HG02642 (cell line): ENCODE results near the gene STOX2.

Experiments used
- ATAC-seq: cut with Tn5 transposase; IDR thresholded peaks from one replicate; pipeline ENCODE4 v1.9.1; 2021; ENCODE audit warnings: mild to moderate bottlenecking; ENCODE audit not compliant: unreplicated experiment, poor library complexity

The STOX2 gene

GRCh38 chr4:183977707-183978106 lies 72.6 kb downstream of the STOX2 start:
- no peak for ATAC-seq

GRCh38 chr4:183984566-183984965 lies 79.5 kb downstream of the STOX2 start:
- ATAC-seq = no peak

- ATAC-seq = no peak
Measured at GRCh38 chr4:183985786-183986185, 80.7 kb downstream of the STOX2 start.

- no peak for ATAC-seq
Measured at GRCh38 chr4:183986291-183986970, 81.3 kb downstream of the STOX2 start.

- ATAC-seq = no peak
Measured at GRCh38 chr4:183986971-183987946, 82.2 kb downstream of the STOX2 start.

GRCh38 chr4:183987987-183988392 lies 82.9 kb downstream of the STOX2 start:
- no peak for ATAC-seq

GRCh38 chr4:183988874-183989273 lies 83.8 kb downstream of the STOX2 start:
- ATAC-seq = no peak

GRCh38 chr4:183989461-183989860 lies 84.4 kb downstream of the STOX2 start:
- no peak for ATAC-seq

- ATAC-seq = no peak
Measured at GRCh38 chr4:183989931-183990330, 84.8 kb downstream of the STOX2 start.

- no peak for ATAC-seq
Measured at GRCh38 chr4:183993676-183994075, 88.6 kb downstream of the STOX2 start.

- no peak for ATAC-seq
Measured at GRCh38 chr4:183995570-183995969, 90.5 kb downstream of the STOX2 start.

GRCh38 chr4:183996868-183997267 lies 91.8 kb downstream of the STOX2 start:
- ATAC-seq = no peak

- ATAC-seq = no peak
Measured at GRCh38 chr4:183999435-183999834, 94.3 kb downstream of the STOX2 start.

GRCh38 chr4:184000457-184001396 lies 95.6 kb downstream of the STOX2 start:
- ATAC-seq = no peak

GRCh38 chr4:184003433-184003832 lies 98.3 kb downstream of the STOX2 start:
- no peak for ATAC-seq

GRCh38 chr4:184007891-184008290 lies 102.8 kb downstream of the STOX2 start:
- ATAC-seq = no peak

GRCh38 chr4:184010696-184011095 lies 105.6 kb downstream of the STOX2 start:
- no peak for ATAC-seq

- ATAC-seq = no peak
Measured at GRCh38 chr4:184011826-184012380, 106.8 kb downstream of the STOX2 start.

- ATAC-seq = no peak
Measured at GRCh38 chr4:184012937-184013336, 107.8 kb downstream of the STOX2 start.

GRCh38 chr4:184014301-184014700 lies 109.2 kb downstream of the STOX2 start:
- no peak for ATAC-seq
